Measurements from ENCODE around the gene MRTFB. TPM values are rescaled to one million over a fixed set of nuclear protein-coding genes. Genes with fewer than 3 reads are reported as not detected.

The MRTFB gene
- total and polyA plus RNA-seq, 2 of the 13 experiments (the other 11 are each of a cell fraction or from before 2014, with no cell fraction given) = 11.4 to 14.0 TPM

GRCh38 chr16:14168146-14168545, 97.0 kb downstream of the MRTFB start:
- ChIA-PET CTCF (ENCODE audit: low intra/inter-chr PET ratio, low total read pairs) (no interaction called here), POLR2A (no interaction called here)
- DNase-seq (ENCODE audit: low spot score) (no peak), FAIRE-seq (no peak), ATAC-seq (no peak)
- no peaks in the 10 kb centered on the region for H3K27me3 ChIP-seq (ENCODE audit: control insufficient read depth in 1 of 2, insufficient read depth in 2 of 2, low read length in 2 of 2)
- BruUV-seq (replicated peaks) = no TSS peak
- TF ChIP-seq CEBPG (CRISPR knock-in tag; IDR thresholded peaks at IDR 0.05) (peak; percentile 35; the same call in 1 of the 2 replicates), ZNF780A (CRISPR knock-in tag; IDR thresholded peaks at IDR 0.05) (no peak), CEBPB (IDR thresholded peaks at IDR 0.05; ENCODE audit: borderline replicate concordance, low read depth, low read length) (peak; percentile 92)
- no peak overlapping the region for H3K4me3 ChIP-seq (replicated peaks in 1 of 3; ENCODE audit: insufficient read depth in 1 of 3, low read depth in 2 of 3, low read length in 3 of 3)
- H3K79me2 ChIP-seq (ENCODE audit: insufficient read depth, low read length) = peaks cover 2% of the 10 kb centered on the region
- H4K20me1 ChIP-seq (ENCODE audit: insufficient read depth, low read length) = no peaks in the 10 kb centered on the region
- H2AFZ ChIP-seq (ENCODE audit: low read length) = no peak overlapping the region
- WGBS (ENCODE audit: low lambda C conversion rate) = 97% methylated on average over 3 of the region's 3 CpGs
- no peaks in the 10 kb centered on the region for H3K9me3 ChIP-seq (ENCODE audit: low read length)
- peaks cover 16% of the 10 kb centered on the region for H3K4me1 ChIP-seq (ENCODE audit: insufficient read depth, low read length)
- no peak overlapping the region for H3K4me2 ChIP-seq (ENCODE audit: low read depth, low read length)
- intact Hi-C loops (cut with micrococcal nuclease; ENCODE audit: unreplicated experiment) (no loop called here), in situ Hi-C loops (cut with HindIII; ENCODE audit: extremely low pct_ligation_motif_present, low pct_unique_long_range_greater_than_20kb) (no loop called here)
- H3K27ac ChIP-seq (ENCODE audit: extremely low read length, insufficient read depth, low read length) = no peak overlapping the region
- H3K36me3 ChIP-seq (replicated peaks in 1 of 2; ENCODE audit: control insufficient read depth in 1 of 2, insufficient read depth in 2 of 2, low read length in 2 of 2) = no peaks in the 10 kb centered on the region; a peak in 2 of 5 replicates
- H3K9ac ChIP-seq (ENCODE audit: insufficient read depth, low read depth, low read length) = no peak overlapping the region

- ChIA-PET CTCF (ENCODE audit: low intra/inter-chr PET ratio, low total read pairs) (no interaction called here), POLR2A (no interaction called here)
- peaks cover 2% of the 10 kb centered on the region for H3K79me2 ChIP-seq (ENCODE audit: insufficient read depth, low read length)
- ATAC-seq (no peak), DNase-seq (ENCODE audit: low spot score) (peak; percentile 48), FAIRE-seq (no peak)
- 0 out of 2 replicates have a peak, but pooled peaks cover 6% of the 10 kb centered on the region for H3K4me1 ChIP-seq (ENCODE audit: insufficient read depth, low read length)
- in situ Hi-C loops (cut with HindIII; ENCODE audit: extremely low pct_ligation_motif_present, low pct_unique_long_range_greater_than_20kb) = no loop called here
- no peaks in the 10 kb centered on the region; a peak in 2 of 5 replicates for H3K36me3 ChIP-seq (replicated peaks in 1 of 2; ENCODE audit: control insufficient read depth in 1 of 2, insufficient read depth in 2 of 2, low read length in 2 of 2)
- 80% methylated on average over 3 of the region's 3 CpGs for WGBS (ENCODE audit: low lambda C conversion rate)
- no peak overlapping the region for H3K9ac ChIP-seq (ENCODE audit: insufficient read depth, low read depth, low read length)
- no peak overlapping the region for H2AFZ ChIP-seq (ENCODE audit: low read length)
- intact Hi-C loops (cut with micrococcal nuclease; ENCODE audit: unreplicated experiment) = no loop called here
- no peaks in the 10 kb centered on the region for H3K9me3 ChIP-seq (ENCODE audit: low read length)
- H4K20me1 ChIP-seq (ENCODE audit: insufficient read depth, low read length) = no peaks in the 10 kb centered on the region
- H3K4me3 ChIP-seq (replicated peaks in 1 of 3; ENCODE audit: insufficient read depth in 1 of 3, low read depth in 2 of 3, low read length in 3 of 3) = no peak overlapping the region
- H3K27ac ChIP-seq (ENCODE audit: extremely low read length, insufficient read depth, low read length) = no peak overlapping the region
- BruUV-seq (replicated peaks) = no TSS peak
- H3K27me3 ChIP-seq (ENCODE audit: control insufficient read depth in 1 of 2, insufficient read depth in 2 of 2, low read length in 2 of 2) = no peaks in the 10 kb centered on the region
- H3K4me2 ChIP-seq (ENCODE audit: low read depth, low read length) = no peak overlapping the region
- TF ChIP-seq BCL6 (CRISPR knock-in tag; IDR thresholded peaks at IDR 0.05) (peak; percentile 99), TRIM24 (CRISPR knock-in tag; IDR thresholded peaks at IDR 0.05) (no peak), CEBPB (IDR thresholded peaks at IDR 0.05; ENCODE audit: borderline replicate concordance, low read depth, low read length) (peak; percentile 88), ZNF3 (CRISPR knock-in tag; IDR thresholded peaks at IDR 0.05) (0 out of 2 replicates have a peak, but pooled peaks have one; percentile 20), NKX3-1 (CRISPR knock-in tag; IDR thresholded peaks at IDR 0.05) (no peak), SOX13 (IDR thresholded peaks at IDR 0.05) (no peak), SOX13 (CRISPR knock-in tag; conservative IDR thresholded peaks at IDR 0.05 in 1 of 2, IDR thresholded peaks at IDR 0.05 in 1 of 2) (0 out of 4 replicates have a peak, but pooled peaks of 1 of the 2 experiments have one; percentile 13), ATF4 (CRISPR knock-in tag; IDR thresholded peaks at IDR 0.05) (peak in 1 of 2 experiments; percentile 52; a peak in 2 of 4 replicates), EED (CRISPR knock-in tag; IDR thresholded peaks at IDR 0.05) (no peak), ZFP90 (CRISPR knock-in tag; IDR thresholded peaks at IDR 0.05; ENCODE audit: borderline replicate concordance) (no peak), ZNF7 (CRISPR knock-in tag; IDR thresholded peaks at IDR 0.05) (0 out of 2 replicates have a peak, but pooled peaks have one; percentile 35), FOXK1 (CRISPR knock-in tag; IDR thresholded peaks at IDR 0.05; ENCODE audit: borderline replicate concordance, low read depth) (peak; percentile 45; the same call in 1 of the 2 replicates), GATAD2A (CRISPR knock-in tag; IDR thresholded peaks at IDR 0.05) (peak; percentile 29; the same call in 1 of the 2 replicates), NR2F1 (CRISPR knock-in tag; IDR thresholded peaks at IDR 0.05) (0 out of 4 replicates have a peak, but pooled peaks of 1 of the 2 experiments have one; percentile 22), RARA (CRISPR knock-in tag; IDR thresholded peaks at IDR 0.05) (peak; percentile 48), TBL1XR1 (IDR thresholded peaks at IDR 0.05; ENCODE audit: borderline replicate concordance, low read length, partially characterized antibody) (peak; percentile 61), ZNF768 (CRISPR knock-in tag; IDR thresholded peaks at IDR 0.05) (no peak), THAP11 (CRISPR knock-in tag; IDR thresholded peaks at IDR 0.05) (0 out of 2 replicates have a peak, but pooled peaks have one; percentile 8)
These were observed 101.2 kb downstream of the MRTFB start for GRCh38 chr16:14172200-14172809.

Data from HepG2 (cell line).